BLaER1 treated with 17β-estradiol and CSF1 and Interleukin-3, amounts not matched to agents 10 nM and 100 nM (cell line): ENCODE data around the gene FOXJ3.

Experiments used
- H3K27ac ChIP-seq, 11 experiments: shearing (Covaris generic); formaldehyde crosslinking; 2 replicates each; pipeline ENCODE4 v1.8.1; 2022
- H3K27me3 ChIP-seq, 11 experiments: shearing (Covaris generic); formaldehyde crosslinking; 2 replicates each; pipeline ENCODE4 v1.8.1; 2022
- H3K36me3 ChIP-seq, 11 experiments: shearing (Covaris generic); formaldehyde crosslinking; 2 replicates each; pipeline ENCODE4 v1.8.1; 2022
- H3K4me1 ChIP-seq, 10 experiments: shearing (Covaris generic); formaldehyde crosslinking; 2 replicates each; pipeline ENCODE4 v1.8.1; 2022
- H3K4me2 ChIP-seq, 11 experiments: shearing (Covaris generic); formaldehyde crosslinking; 2 replicates each; pipeline ENCODE4 v1.8.1; 2022
- H3K4me3 ChIP-seq, 10 experiments: shearing (Covaris generic); formaldehyde crosslinking; 2 replicates each; pipeline ENCODE4 v1.8.1; 2022
- H3K9ac ChIP-seq, 11 experiments: shearing (Covaris generic); formaldehyde crosslinking; 2 replicates each; pipeline ENCODE4 v1.8.1; 2022
- H3K9me3 ChIP-seq, 11 experiments: shearing (Covaris generic); formaldehyde crosslinking; replicated peaks in 1 of 11; 2 replicates each; pipeline ENCODE4 v1.8.1; 2022
- H4K20me1 ChIP-seq, 11 experiments: shearing (Covaris generic); formaldehyde crosslinking; 2 replicates each; pipeline ENCODE4 v1.8.1; 2022
- Cebpa-rat ChIP-seq, 11 experiments: shearing (Covaris generic); IDR thresholded peaks; 2 replicates each; pipeline ENCODE4 v1.8.1; 2022

The FOXJ3 gene

DNA sequence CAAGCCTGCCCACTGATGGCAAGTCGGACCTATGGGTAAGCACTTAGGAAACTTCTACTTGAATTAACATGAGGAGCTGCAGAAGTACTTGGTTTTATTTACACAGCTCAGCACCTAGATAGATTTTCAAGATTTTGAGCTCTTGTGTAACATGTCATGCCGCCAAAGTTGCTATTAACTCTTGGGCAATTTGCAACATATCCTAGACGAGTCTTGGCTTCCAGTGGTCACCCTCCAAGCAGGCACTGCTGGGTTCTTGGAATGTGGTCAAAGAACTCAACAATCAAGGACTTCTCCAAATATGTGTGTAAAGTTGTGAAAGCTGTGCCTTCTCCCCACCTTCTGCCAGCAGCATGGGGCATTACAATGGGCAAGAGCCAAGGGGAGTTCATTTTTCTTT is 199.6 kb downstream of the FOXJ3 start:
- Histone ChIP-seq H4K20me1 (no peaks in the 10 kb centered on the region), H3K36me3 (no peaks in the 10 kb centered on the region), H3K27ac (no peak overlapping the region), H3K4me3 (no peak overlapping the region), H3K9ac (no peak overlapping the region), H3K9me3 (no peaks in the 10 kb centered on the region; a peak in 1 of 22 replicates), H3K4me2 (peak overlapping the region in 5 of 11 experiments; percentile 1 to 37 (median 28); a peak in 6 of 22 replicates), H3K27me3 (no peaks in the 10 kb centered on the region), H3K4me1 (peaks cover 8 to 33% (median 20%) of the 10 kb centered on the region in 10 experiments; a peak in 19 of 20 replicates)
- no peak; a peak in 1 of 22 replicates for TF ChIP-seq Cebpa-rat (IDR thresholded peaks at IDR 0.05)

DNA sequence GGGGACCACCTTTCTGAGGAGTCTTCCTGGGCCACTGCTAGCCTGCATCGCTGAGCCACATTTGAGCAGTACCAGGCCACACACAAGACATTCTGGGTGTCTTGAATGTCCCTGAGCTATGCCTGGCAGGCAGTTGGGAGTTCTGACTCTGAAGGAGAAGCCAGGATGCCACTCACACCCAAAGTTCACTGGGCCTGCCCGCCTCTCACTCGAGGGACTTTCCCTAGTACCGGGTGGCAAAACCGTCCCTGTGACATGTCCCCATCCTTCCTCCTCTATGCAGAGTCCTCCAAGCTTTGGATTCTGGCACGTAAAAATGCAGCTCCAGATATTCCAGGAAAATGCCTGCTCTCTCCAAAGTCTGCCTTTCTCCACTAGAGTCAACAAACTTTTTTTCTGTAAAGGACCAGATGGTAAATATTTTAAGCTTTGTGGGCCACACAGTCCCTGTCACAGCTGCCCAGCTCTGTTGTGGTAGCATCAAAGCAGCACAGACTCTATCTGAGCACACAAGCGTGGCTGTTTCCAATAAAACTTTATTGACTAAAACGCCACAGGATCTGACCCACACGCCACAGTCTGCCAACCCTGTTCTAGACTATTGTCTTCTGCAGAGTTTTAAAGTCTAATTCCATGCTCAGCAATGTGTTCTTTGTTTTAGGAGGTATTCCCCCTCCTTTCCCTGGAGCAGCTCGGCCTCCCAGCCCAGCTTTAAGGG is 201.1 kb downstream of the FOXJ3 start:
- Histone ChIP-seq H3K27ac (no peak overlapping the region), H3K4me2 (no peak overlapping the region; a peak in 1 of 22 replicates), H3K4me1 (peaks cover 8 to 33% (median 20%) of the 10 kb centered on the region in 10 experiments; a peak in 19 of 20 replicates), H4K20me1 (no peaks in the 10 kb centered on the region), H3K27me3 (no peaks in the 10 kb centered on the region), H3K4me3 (no peak overlapping the region), H3K9me3 (no peaks in the 10 kb centered on the region; a peak in 1 of 22 replicates), H3K9ac (no peak overlapping the region), H3K36me3 (no peaks in the 10 kb centered on the region)
- no peak for TF ChIP-seq Cebpa-rat (IDR thresholded peaks at IDR 0.05)

DNA sequence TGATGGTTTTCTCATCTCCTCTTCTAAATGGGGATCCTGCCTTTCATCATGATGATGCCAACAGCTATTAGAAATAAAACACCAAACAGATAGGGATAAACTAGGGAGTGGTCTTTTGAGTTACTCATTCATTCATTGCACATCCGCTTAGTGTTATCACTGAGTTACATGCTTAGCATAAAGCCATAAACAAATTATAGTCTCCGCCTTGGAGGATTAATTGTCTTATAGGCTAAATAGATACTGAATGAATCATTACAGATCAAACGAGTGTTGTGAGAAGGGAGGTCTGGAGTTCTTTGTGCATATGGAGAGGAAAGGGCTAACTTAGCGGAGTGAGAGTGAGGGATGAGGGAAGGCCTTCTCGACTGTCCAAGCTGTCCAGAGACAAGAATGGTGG is 201.6 kb downstream of the FOXJ3 start:
- H3K9me3 ChIP-seq = no peaks in the 10 kb centered on the region; a peak in 1 of 22 replicates
- no peaks in the 10 kb centered on the region for H3K27me3 ChIP-seq

DNA sequence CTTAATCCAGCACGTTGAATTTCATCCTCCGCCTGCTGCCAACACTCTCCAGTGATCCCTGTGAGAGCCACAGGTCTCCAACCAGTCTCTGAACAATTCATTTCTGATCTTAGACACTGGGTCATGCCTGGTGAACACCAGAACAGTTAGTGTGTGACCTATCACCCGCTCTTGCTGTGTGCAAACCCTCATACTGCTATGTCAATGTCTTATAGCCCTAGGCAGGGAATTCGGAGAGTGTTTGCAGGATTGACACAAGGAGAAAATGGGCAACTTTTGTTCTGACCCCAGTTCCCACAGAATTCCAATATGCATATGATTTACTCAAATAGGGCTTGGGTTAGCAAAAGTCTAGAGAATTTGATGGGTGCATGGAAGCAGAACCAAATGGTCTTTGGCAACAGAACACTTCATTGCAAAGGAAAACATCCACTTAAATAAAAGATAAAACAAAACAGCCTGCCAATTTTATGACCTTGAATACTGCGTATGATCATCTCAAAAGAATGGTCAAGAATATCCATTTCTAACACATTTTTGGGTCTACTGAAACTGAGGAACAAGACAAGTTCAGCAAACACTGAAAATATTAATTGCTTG is 204.9 kb downstream of the FOXJ3 start:
- no peak overlapping the region for H3K9ac ChIP-seq
- H4K20me1 ChIP-seq = no peaks in the 10 kb centered on the region
- H3K36me3 ChIP-seq = no peaks in the 10 kb centered on the region
- H3K4me1 ChIP-seq = peaks cover 0 to 8% (median under 1%) of the 10 kb centered on the region in 10 experiments; a peak in 7 of 20 replicates
- H3K4me2 ChIP-seq = no peak overlapping the region
- no peak for TF ChIP-seq Cebpa-rat (IDR thresholded peaks at IDR 0.05)
- H3K27me3 ChIP-seq = no peaks in the 10 kb centered on the region
- H3K4me3 ChIP-seq = no peak overlapping the region
- no peaks in the 10 kb centered on the region for H3K9me3 ChIP-seq
- H3K27ac ChIP-seq = no peak overlapping the region

More for the DNA sequence above, 201.6 kb downstream of the FOXJ3 start:
- H3K9ac ChIP-seq = no peak overlapping the region
- H3K27ac ChIP-seq = no peak overlapping the region
- no peaks in the 10 kb centered on the region for H3K36me3 ChIP-seq
- no peaks in the 10 kb centered on the region for H4K20me1 ChIP-seq
- peaks cover 8 to 31% (median 20%) of the 10 kb centered on the region in 10 experiments; a peak in 19 of 20 replicates for H3K4me1 ChIP-seq
- TF ChIP-seq Cebpa-rat (IDR thresholded peaks at IDR 0.05) = no peak
- H3K4me3 ChIP-seq = no peak overlapping the region
- H3K4me2 ChIP-seq = no peak overlapping the region; a peak in 1 of 22 replicates

DNA sequence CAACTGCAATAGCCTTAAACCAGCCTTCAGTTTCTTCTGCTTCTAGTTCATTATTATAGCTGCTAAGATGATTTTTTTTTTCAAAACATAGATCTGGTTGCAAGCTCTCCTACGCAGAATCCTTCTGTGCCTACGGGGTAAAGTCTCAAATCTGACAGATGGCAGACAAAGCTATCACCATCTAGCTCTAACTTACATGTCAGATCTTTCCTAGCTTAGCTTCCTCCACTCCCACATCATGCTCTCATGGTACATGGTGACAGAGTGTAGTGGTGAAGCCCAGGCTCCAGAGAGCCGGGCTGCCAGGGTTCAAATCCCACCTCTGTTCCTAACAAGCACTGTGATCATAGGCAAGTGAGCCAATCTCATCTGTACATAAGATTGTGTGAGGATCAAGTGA is 206.1 kb downstream of the FOXJ3 start:
- H3K4me2 ChIP-seq = no peak overlapping the region
- no peaks in the 10 kb centered on the region for H4K20me1 ChIP-seq
- no peaks in the 10 kb centered on the region for H3K9me3 ChIP-seq
- H3K36me3 ChIP-seq = no peaks in the 10 kb centered on the region
- TF ChIP-seq Cebpa-rat (IDR thresholded peaks at IDR 0.05) = no peak
- no peak overlapping the region for H3K9ac ChIP-seq
- H3K4me1 ChIP-seq = no peaks in the 10 kb centered on the region; a peak in 1 of 20 replicates
- no peak overlapping the region for H3K27ac ChIP-seq
- no peaks in the 10 kb centered on the region for H3K27me3 ChIP-seq
- no peak overlapping the region for H3K4me3 ChIP-seq

DNA sequence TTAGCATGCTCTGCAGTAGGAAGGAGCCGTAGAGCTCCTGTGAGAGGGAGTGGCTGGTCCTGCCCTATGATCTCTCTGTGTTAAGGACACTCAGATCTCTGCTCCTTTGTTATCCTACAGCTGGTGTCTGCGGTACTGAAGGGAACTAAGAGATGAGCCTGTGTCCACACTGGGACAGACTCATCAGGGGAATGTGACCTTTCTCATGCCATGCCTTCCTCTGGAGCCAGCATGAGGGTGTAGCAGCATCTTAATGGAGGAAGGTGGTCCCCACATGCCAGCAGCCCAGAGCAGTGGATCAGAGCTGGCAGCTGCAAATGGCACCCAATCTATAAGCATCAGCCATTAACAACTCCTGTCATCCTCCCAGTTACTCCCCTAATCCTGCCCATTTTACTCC is 206.5 kb downstream of the FOXJ3 start:
- H3K27ac ChIP-seq = no peak overlapping the region
- H3K4me1 ChIP-seq = no peaks in the 10 kb centered on the region
- H3K4me2 ChIP-seq = no peak overlapping the region
- no peak overlapping the region for H3K4me3 ChIP-seq
- no peaks in the 10 kb centered on the region for H4K20me1 ChIP-seq
- no peaks in the 10 kb centered on the region for H3K9me3 ChIP-seq
- H3K27me3 ChIP-seq = no peaks in the 10 kb centered on the region
- no peak for TF ChIP-seq Cebpa-rat (IDR thresholded peaks at IDR 0.05)
- no peaks in the 10 kb centered on the region for H3K36me3 ChIP-seq
- no peak overlapping the region for H3K9ac ChIP-seq

DNA sequence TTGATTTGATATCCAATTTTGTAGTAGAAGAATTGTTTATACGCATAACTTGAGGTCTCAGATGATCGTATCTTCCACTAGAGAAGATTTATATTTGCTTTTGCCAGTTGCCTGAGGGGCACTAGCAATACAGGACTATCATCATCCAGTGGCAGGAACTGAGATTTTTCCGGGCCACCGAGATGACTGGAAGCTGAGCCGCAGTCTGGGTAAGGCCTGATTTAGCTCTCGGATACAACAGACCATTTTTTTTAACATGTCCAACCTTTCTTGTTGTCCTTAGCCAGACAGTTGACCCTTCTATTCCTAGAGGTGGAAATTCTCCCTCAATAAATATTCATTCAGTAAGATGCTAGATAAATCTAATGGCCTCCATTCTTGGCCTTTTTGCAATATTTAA is 207.3 kb downstream of the FOXJ3 start:
- no peaks in the 10 kb centered on the region for H4K20me1 ChIP-seq
- H3K36me3 ChIP-seq = no peaks in the 10 kb centered on the region
- H3K4me3 ChIP-seq = no peak overlapping the region
- no peak for TF ChIP-seq Cebpa-rat (IDR thresholded peaks at IDR 0.05)
- no peaks in the 10 kb centered on the region for H3K27me3 ChIP-seq
- no peak overlapping the region for H3K9ac ChIP-seq
- H3K27ac ChIP-seq = no peak overlapping the region
- H3K9me3 ChIP-seq = peaks cover 0 to 3% (median 0%) of the 10 kb centered on the region in 11 experiments; a peak in 2 of 22 replicates
- no peak overlapping the region for H3K4me2 ChIP-seq
- no peaks in the 10 kb centered on the region for H3K4me1 ChIP-seq
